K562 (cell line): ENCODE measurements around the gene ZNRF3. TPM values are rescaled to one million over a fixed set of nuclear protein-coding genes. Genes with fewer than 3 reads are reported as not detected.

Source experiments
- ATAC-seq: fragments of 200-7000 bp; cut with Tn5 transposase; 3 replicates; pipeline ENCODE4 v1.9.1; 2020; ENCODE audit warnings: moderate library complexity
- BruUV-seq: library from RNA; stranded (reverse); fragments of 400-500 nt; replicated peaks from 2 replicates; lab custom pipeline; 2021; lab: Mats Ljungman, UMichigan
- CTCF ChIA-PET: fragments of 300-600 bp; formaldehyde crosslinking; extraction: SDS; loops from one replicate; lab custom pipeline; 2021; ENCODE audit warnings: low intra/inter-chr PET ratio; lab: Yijun Ruan, JAX
- POLR2A ChIA-PET: fragments of 300-600, 350-650 bp; sonication (Branson Sonifier 250); formaldehyde crosslinking; extraction: SDS; loops from one replicate; lab custom pipeline; 2021; ENCODE audit warnings: antibody characterized with exemption, inconsistent platforms; lab: Yijun Ruan, JAX
- DNase-seq, 4 experiments: peaks; one replicate each; pipeline versions ENCODE4 v3.0.0 to v3.0.0-alpha.2; 2011 to 2018; ENCODE audit warnings: low spot score in 3 of 4, mixed read lengths in 3 of 4; ENCODE audit errors: extremely low read depth in 1 of 4
- FAIRE-seq: peaks from 2 replicates; lab custom pipeline; 2011; peaks lifted over from hg19 to GRCh38; lab: Jason Lieb, UNC
- H2AFZ ChIP-seq: 2 replicates; pipeline ENCODE4 v1.6.0; 2011; ENCODE audit warnings: low read depth, low read length, control low read depth, inconsistent platforms
- H3K27ac ChIP-seq: fragments of 200-600 bp; 3 replicates; pipeline ENCODE4 v1.8.0; 2011; ENCODE audit warnings: low read depth, mild to moderate bottlenecking, control low read depth, inconsistent platforms, low read length, moderate library complexity, mixed read lengths; ENCODE audit errors: extremely low read depth
- H3K27me3 ChIP-seq, 2 experiments: fragments of 300-600 bp in 1 of 2; 2 replicates in 1 of 2; 3 replicates in 1 of 2; pipeline versions ENCODE4 v1.6.0 to v1.8.0; 2011; ENCODE audit warnings: inconsistent platforms in 2 of 2, low read length in 2 of 2, mild to moderate bottlenecking in 1 of 2, mixed read lengths in 1 of 2, moderate library complexity in 1 of 2; ENCODE audit not compliant: control insufficient read depth in 2 of 2, insufficient read depth in 2 of 2
- H3K36me3 ChIP-seq: fragments of 300-600 bp; 3 replicates; pipeline ENCODE4 v1.8.0; 2011; ENCODE audit warnings: mild to moderate bottlenecking, low read length, inconsistent platforms; ENCODE audit not compliant: control insufficient read depth, insufficient read depth
- H3K4me1 ChIP-seq, 2 experiments: fragments of 200-600 bp in 1 of 2; replicated peaks in 1 of 2; 2 replicates in 1 of 2; 3 replicates in 1 of 2; pipeline versions ENCODE4 v1.5.1 to v1.8.0; 2011; ENCODE audit warnings: inconsistent platforms in 2 of 2, low read length in 2 of 2, mild to moderate bottlenecking in 1 of 2, mixed read lengths in 1 of 2, moderate library complexity in 1 of 2; ENCODE audit not compliant: control insufficient read depth in 2 of 2, insufficient read depth in 2 of 2
- H3K4me2 ChIP-seq: 2 replicates; pipeline ENCODE4 v1.6.1; 2011; ENCODE audit warnings: low read length, control low read depth, inconsistent platforms, mixed read lengths; ENCODE audit not compliant: insufficient read depth
- H3K4me3 ChIP-seq: fragments of 200-600 bp; sonication (generic), shearing (Covaris generic); 2 replicates; pipeline ENCODE4 v1.5.1; 2016; ENCODE audit warnings: control low read depth, inconsistent platforms
- H3K79me2 ChIP-seq: fragments of 200-600 bp; 3 replicates; pipeline ENCODE4 v1.8.0; 2011; ENCODE audit warnings: low read length, inconsistent platforms; ENCODE audit not compliant: control insufficient read depth, insufficient read depth
- H3K9ac ChIP-seq, 2 experiments: 2 replicates each; pipeline versions ENCODE4 v1.6.0 to v1.6.1; 2011; ENCODE audit warnings: low read depth in 2 of 2, low read length in 2 of 2, control low read depth in 1 of 2, inconsistent platforms in 1 of 2, mild to moderate bottlenecking in 1 of 2, mixed read lengths in 1 of 2; ENCODE audit not compliant: insufficient read depth in 1 of 2
- H3K9me1 ChIP-seq: one replicate; pipeline ENCODE4 v1.6.0; 2011; ENCODE audit warnings: inconsistent platforms, mild to moderate bottlenecking, low read length, moderate library complexity; ENCODE audit not compliant: control insufficient read depth, insufficient read depth
- H3K9me3 ChIP-seq: replicated peaks from 2 replicates; pipeline ENCODE4 v1.5.1; 2011; ENCODE audit warnings: low read depth, low read length, inconsistent platforms; ENCODE audit not compliant: control insufficient read depth, insufficient read depth
- H4K20me1 ChIP-seq: replicated peaks from 2 replicates; pipeline ENCODE4 v1.6.1; 2011; ENCODE audit warnings: low read length, inconsistent platforms, mixed read lengths; ENCODE audit not compliant: control insufficient read depth, insufficient read depth
- ERF ChIP-seq: fragments of 450-650 bp; formaldehyde crosslinking; IDR thresholded peaks from 2 replicates; pipeline ENCODE4 v1.4.0; 2020; ENCODE audit warnings: mild to moderate bottlenecking, mixed read lengths
- PRDM10 ChIP-seq: fragments of 450-650 bp; IDR thresholded peaks from 2 replicates; pipeline ENCODE4 v1.6.1; 2018; ENCODE audit not compliant: partially characterized antibody
- WGBS: fragments of 100-300 bp; shearing (Covaris generic); methylation state at CpG from one replicate; pipeline ENCODE4 v1.1.6; 2016; ENCODE audit warnings: low coverage, mixed read lengths; ENCODE audit not compliant: insufficient coverage; ENCODE audit errors: missing lambda C conversion rate; 5-methylcytosine and 5-hydroxymethylcytosine counted together
- in situ Hi-C: fragments of 300-500 bp; cut with MboI; formaldehyde crosslinking; loops from 4 replicates; pipeline ENCODE4 v1.15.0; 2018; ENCODE audit warnings: inconsistent platforms, mixed read lengths
- intact Hi-C: fragments of 100-400 bp; cut with micrococcal nuclease; formaldehyde crosslinking; loops from 2 replicates; pipeline ENCODE4 v1.14.2; 2022
- polyA plus RNA-seq, 8 experiments: library from polyadenylated mRNA; depleted of rRNA in 4 of 8; stranded (reverse) in 5 of 8; unstranded in 3 of 8; fragments of >200 nt; fragmentation: Nextera tagmentation in 2 of 8; fragmentation: Illumina TruSeq in 1 of 8; extraction: Ambion mirVana in 2 of 8; extraction: Trizol in 1 of 8; gene quantifications; 2 replicates each; pipeline versions ENCODE4 v1.2.1 to v1.2.3, GENCODE V29; 2011 to 2014; ENCODE audit warnings: inconsistent platforms in 1 of 8, missing spikeins in 1 of 8
- total RNA-seq, 7 experiments: library from RNA; depleted of rRNA in 6 of 7; stranded (reverse); fragments of >200 nt in 6 of 7; fragmentation: Illumina TruSeq in 2 of 7; extraction: Trizol in 2 of 7; gene quantifications; 2 replicates each; pipeline versions ENCODE4 v1.2.1 to v1.2.3, GENCODE V29; 2011 to 2021; ENCODE audit warnings: low replicate concordance in 1 of 7

ZNRF3 gene
- total and polyA plus RNA-seq, 9 of the 15 experiments (the other 6 are each of a cell fraction or from before 2014, with no cell fraction given), result 0.41 to 5.9 (median 1.7) TPM

- POLR2A ChIA-PET, result no interaction called here
Observed at GRCh38 chr22:28899199-28899853, 16.0 kb downstream of the ZNRF3 start.

More at GRCh38 chr22:28899199-28899853, 16.0 kb downstream of the ZNRF3 start:
- in situ Hi-C loops (no loop called here), intact Hi-C loops (no loop called here)
- Histone ChIP-seq H3K27ac (no peak overlapping the region), H2AFZ (no peak overlapping the region), H3K4me3 (no peak overlapping the region), H3K36me3 (no peaks in the 10 kb centered on the region), H3K9me3 (no peaks in the 10 kb centered on the region), H4K20me1 (0 out of 2 replicates have a peak, but pooled peaks cover 11% of the 10 kb centered on the region), H3K9ac (no peak overlapping the region), H3K4me1 (no peaks in the 10 kb centered on the region; a peak in 1 of 5 replicates), H3K9me1 (no peaks in the 10 kb centered on the region), H3K4me2 (no peak overlapping the region), H3K79me2 (peaks cover 11% of the 10 kb centered on the region), H3K27me3 (no peaks in the 10 kb centered on the region)
- no TSS peak for BruUV-seq
- TF ChIP-seq ERF (CRISPR knock-in tag) (no peak), PRDM10 (peak; percentile 71)
- WGBS, result 94% methylated on average over 7 of the region's 9 CpGs
- DNase-seq, result no peak
- CTCF ChIA-PET, result no interaction called here
- no peak for FAIRE-seq
- no peak for ATAC-seq
